PC-3 (cell line): Measurements from ENCODE around the gene FOXB2. TPM values are rescaled to one million over a fixed set of nuclear protein-coding genes. Genes with fewer than 3 reads are reported as not detected.

Experiments
- ATAC-seq: fragments of 200-7000 bp; cut with Tn5 transposase; 2 replicates; pipeline ENCODE4 v1.9.1; 2020; ENCODE audit warnings: mild to moderate bottlenecking, moderate library complexity
- BruUV-seq: library from RNA; stranded (reverse); fragments of 400-500 nt; replicated peaks from 2 replicates; lab custom pipeline; 2021; lab: Mats Ljungman, UMichigan
- CTCF ChIA-PET: fragments of 300-600 bp; sonication (Branson Sonifier 250); formaldehyde crosslinking; loops from one replicate; lab custom pipeline; 2022; ENCODE audit warnings: antibody characterized with exemption; lab: Charles Lee
- POLR2A ChIA-PET: fragments of 300-600 bp; sonication (Branson Sonifier 250); formaldehyde crosslinking; loops from one replicate; lab custom pipeline; 2022; ENCODE audit warnings: antibody characterized with exemption; ENCODE audit not compliant: unreplicated experiment; lab: Charles Lee
- DNase-seq: peaks from one replicate; pipeline ENCODE4 v3.0.0-alpha.2; 2015
- H2AFZ ChIP-seq: fragments of 300-600 bp; sonication (generic); 2 replicates; pipeline ENCODE4 v1.6.0; 2016; ENCODE audit warnings: antibody characterized with exemption, low read length
- H3F3A ChIP-seq: fragments of 300-600 bp; sonication (generic); one replicate; pipeline ENCODE4 v1.6.0; 2017; ENCODE audit warnings: antibody characterized with exemption, low read length, control low read depth, mild to moderate bottlenecking; ENCODE audit not compliant: unreplicated experiment
- H3K27ac ChIP-seq: fragments of 300-600 bp; sonication (generic); 2 replicates; pipeline ENCODE4 v1.5.1; 2016; ENCODE audit warnings: mild to moderate bottlenecking, low read length
- H3K27me3 ChIP-seq: fragments of 300-600 bp; sonication (generic); 2 replicates; pipeline ENCODE4 v1.6.1; 2016; ENCODE audit warnings: low read length, mixed read lengths
- H3K36me3 ChIP-seq: fragments of 300-600 bp; sonication (generic); 2 replicates; pipeline ENCODE4 v1.6.1; 2016; ENCODE audit warnings: low read depth, mixed run types, low read length, mixed read lengths
- H3K4me1 ChIP-seq: fragments of 300-600 bp; sonication (generic); 2 replicates; pipeline ENCODE4 v1.5.1; 2016; ENCODE audit warnings: low read length; ENCODE audit not compliant: insufficient read depth
- H3K4me2 ChIP-seq: fragments of 300-600 bp; sonication (generic); 2 replicates; pipeline ENCODE4 v1.6.0; 2016; ENCODE audit warnings: low read length
- H3K4me3 ChIP-seq: fragments of 300-600 bp; sonication (generic); 2 replicates; pipeline ENCODE4 v1.5.1; 2016; ENCODE audit warnings: mild to moderate bottlenecking, low read length, mixed read lengths
- H3K79me2 ChIP-seq: fragments of 300-600 bp; sonication (generic); 2 replicates; pipeline ENCODE4 v1.6.1; 2017; ENCODE audit warnings: low read length, mixed read lengths
- H3K9ac ChIP-seq: fragments of 300-600 bp; sonication (generic); 2 replicates; pipeline ENCODE4 v1.6.0; 2016; ENCODE audit warnings: mild to moderate bottlenecking, low read length
- H3K9me2 ChIP-seq: fragments of 300-600 bp; sonication (generic); replicated peaks from 2 replicates; pipeline ENCODE4 v1.6.1; 2016; ENCODE audit warnings: mixed run types, low read length, mixed read lengths
- H3K9me3 ChIP-seq: fragments of 300-600 bp; sonication (generic); 2 replicates; pipeline ENCODE4 v1.6.1; 2016; ENCODE audit warnings: low read length, mixed read lengths
- H4K20me1 ChIP-seq: fragments of 300-600 bp; sonication (generic); 2 replicates; pipeline ENCODE4 v1.6.1; 2016; ENCODE audit warnings: low read length, mixed read lengths
- CTCF ChIP-seq: fragments of 300-600 bp; sonication (generic); conservative IDR thresholded peaks from 2 replicates; pipeline ENCODE4 v1.5.1; 2017; ENCODE audit warnings: antibody characterized with exemption, low read depth, mild to moderate bottlenecking, low read length
- EZH2 ChIP-seq: fragments of 300-600 bp; sonication (generic); IDR thresholded peaks from one replicate; pipeline ENCODE4 v1.6.1; 2017; ENCODE audit warnings: antibody characterized with exemption, mild to moderate bottlenecking, low read length; ENCODE audit not compliant: unreplicated experiment
- EZH2phosphoT487 ChIP-seq: fragments of 300-600 bp; sonication (generic); IDR thresholded peaks from 2 replicates; pipeline ENCODE4 v1.6.1; 2018; ENCODE audit warnings: mild to moderate bottlenecking, antibody characterized with exemption, low read length, borderline replicate concordance
- intact Hi-C: fragments of 100-400 bp; cut with micrococcal nuclease; formaldehyde crosslinking; loops from 2 replicates; pipeline ENCODE4 v1.9.0; 2023
- total RNA-seq: library from RNA; depleted of rRNA; stranded (reverse); fragments of >200 nt; gene quantifications from 2 replicates; pipeline ENCODE4 v1.2.3, GENCODE V29; 2014

FOXB2 gene
- total RNA-seq, 1 experiment from 2014 or later = not detected

- TF ChIP-seq CTCF = no peak
- no peak for TF ChIP-seq EZH2
- no peak for TF ChIP-seq EZH2phosphoT487
- no peak for DNase-seq
- no peak overlapping the region for H3K4me2 ChIP-seq
- no peak overlapping the region for H3K27ac ChIP-seq
- no peaks in the 10 kb centered on the region for H3F3A ChIP-seq
- POLR2A ChIA-PET = no interaction called here
- H3K9ac ChIP-seq = no peak overlapping the region
- H3K9me3 ChIP-seq = no peaks in the 10 kb centered on the region
- H2AFZ ChIP-seq = no peak overlapping the region
- H3K4me3 ChIP-seq = no peak overlapping the region
- H3K36me3 ChIP-seq = no peaks in the 10 kb centered on the region
- no peak for ATAC-seq
- intact Hi-C loops = no loop called here
- H3K4me1 ChIP-seq = no peaks in the 10 kb centered on the region
- H4K20me1 ChIP-seq = no peaks in the 10 kb centered on the region
- peaks cover 6% of the 10 kb centered on the region for H3K27me3 ChIP-seq
- no peaks in the 10 kb centered on the region for H3K9me2 ChIP-seq
- no TSS peak for BruUV-seq
- CTCF ChIA-PET = no interaction called here
- no peaks in the 10 kb centered on the region for H3K79me2 ChIP-seq
These were observed 16.1 kb upstream of the FOXB2 start for GRCh38 chr9:77003366-77003765.

DNA sequence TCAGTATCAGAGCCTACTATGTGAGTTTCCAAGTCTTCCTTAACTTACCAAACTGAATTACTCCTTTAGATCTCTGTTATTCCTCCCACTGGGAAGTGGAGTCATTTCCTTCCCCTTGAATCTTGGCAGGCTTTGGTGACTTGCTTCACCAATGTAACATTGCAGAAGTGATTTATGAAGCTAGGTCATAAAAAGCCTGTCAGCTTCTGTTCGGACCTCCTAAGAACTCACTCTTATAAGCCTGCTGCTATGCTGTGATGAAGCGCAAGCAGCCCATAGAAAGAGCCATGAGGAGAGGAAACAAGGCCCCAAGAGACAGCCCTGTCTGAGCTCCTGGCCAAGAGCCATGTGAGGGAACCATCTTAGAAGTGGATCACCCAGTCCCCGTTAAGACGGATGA is 14.2 kb upstream of the FOXB2 start:
- Histone ChIP-seq H2AFZ (no peak overlapping the region), H3K4me3 (no peak overlapping the region), H3F3A (no peaks in the 10 kb centered on the region), H3K9me3 (no peaks in the 10 kb centered on the region), H4K20me1 (no peaks in the 10 kb centered on the region), H3K4me1 (no peaks in the 10 kb centered on the region), H3K79me2 (no peaks in the 10 kb centered on the region), H3K9me2 (no peaks in the 10 kb centered on the region), H3K27ac (no peak overlapping the region), H3K9ac (no peak overlapping the region), H3K36me3 (no peaks in the 10 kb centered on the region), H3K27me3 (peaks cover 12% of the 10 kb centered on the region), H3K4me2 (no peak overlapping the region)
- POLR2A ChIA-PET = no interaction called here
- intact Hi-C loops = no loop called here
- DNase-seq = no peak
- TF ChIP-seq CTCF = no peak
- ATAC-seq = no peak
- CTCF ChIA-PET = no interaction called here
- no TSS peak for BruUV-seq

DNA sequence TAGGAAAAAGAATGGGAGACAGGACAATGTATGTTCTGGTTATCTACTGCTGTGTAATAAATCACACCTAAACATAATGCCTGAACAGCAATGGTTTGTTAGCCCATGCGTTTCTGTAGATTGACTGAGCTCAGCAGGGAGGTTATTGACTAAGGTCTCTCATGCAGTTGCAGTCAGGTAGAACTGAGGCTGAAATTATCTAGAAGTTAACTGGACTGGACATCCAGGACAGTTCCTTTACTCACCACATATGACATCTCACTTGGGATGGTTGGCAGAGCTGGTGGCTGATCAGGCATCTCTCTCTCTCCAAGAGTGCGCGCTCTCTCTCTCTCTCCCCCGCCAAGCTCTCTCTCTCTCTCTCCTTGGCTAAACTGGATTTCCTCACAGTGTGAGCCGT is 8.9 kb upstream of the FOXB2 start:
- Histone ChIP-seq H3K36me3 (no peaks in the 10 kb centered on the region), H3K27me3 (peaks cover 62% of the 10 kb centered on the region), H3K9me3 (no peaks in the 10 kb centered on the region), H3K4me3 (no peak overlapping the region), H3K79me2 (no peaks in the 10 kb centered on the region), H3F3A (no peaks in the 10 kb centered on the region), H3K9ac (no peak overlapping the region), H2AFZ (no peak overlapping the region), H4K20me1 (no peaks in the 10 kb centered on the region), H3K9me2 (no peaks in the 10 kb centered on the region), H3K4me2 (no peak overlapping the region), H3K4me1 (no peaks in the 10 kb centered on the region), H3K27ac (no peak overlapping the region)
- ATAC-seq = no peak
- ChIA-PET POLR2A (no interaction called here), CTCF (no interaction called here)
- intact Hi-C loops = loop anchor here (10.0 kb wide), 1 partner anchor 144 kb away; no protein-coding TSS in a partner anchor
- no peak for DNase-seq
- BruUV-seq = no TSS peak
- TF ChIP-seq EZH2 (no peak), EZH2phosphoT487 (no peak), CTCF (no peak)
